GM18508 (cell line): ENCODE results near the gene GABBR2.

Experiments
- ATAC-seq: cut with Tn5 transposase; IDR thresholded peaks from one replicate; pipeline ENCODE4 v1.9.1; 2021; ENCODE audit warnings: moderate number of reproducible peaks; ENCODE audit not compliant: insufficient read depth, unreplicated experiment

The GABBR2 gene

DNA sequence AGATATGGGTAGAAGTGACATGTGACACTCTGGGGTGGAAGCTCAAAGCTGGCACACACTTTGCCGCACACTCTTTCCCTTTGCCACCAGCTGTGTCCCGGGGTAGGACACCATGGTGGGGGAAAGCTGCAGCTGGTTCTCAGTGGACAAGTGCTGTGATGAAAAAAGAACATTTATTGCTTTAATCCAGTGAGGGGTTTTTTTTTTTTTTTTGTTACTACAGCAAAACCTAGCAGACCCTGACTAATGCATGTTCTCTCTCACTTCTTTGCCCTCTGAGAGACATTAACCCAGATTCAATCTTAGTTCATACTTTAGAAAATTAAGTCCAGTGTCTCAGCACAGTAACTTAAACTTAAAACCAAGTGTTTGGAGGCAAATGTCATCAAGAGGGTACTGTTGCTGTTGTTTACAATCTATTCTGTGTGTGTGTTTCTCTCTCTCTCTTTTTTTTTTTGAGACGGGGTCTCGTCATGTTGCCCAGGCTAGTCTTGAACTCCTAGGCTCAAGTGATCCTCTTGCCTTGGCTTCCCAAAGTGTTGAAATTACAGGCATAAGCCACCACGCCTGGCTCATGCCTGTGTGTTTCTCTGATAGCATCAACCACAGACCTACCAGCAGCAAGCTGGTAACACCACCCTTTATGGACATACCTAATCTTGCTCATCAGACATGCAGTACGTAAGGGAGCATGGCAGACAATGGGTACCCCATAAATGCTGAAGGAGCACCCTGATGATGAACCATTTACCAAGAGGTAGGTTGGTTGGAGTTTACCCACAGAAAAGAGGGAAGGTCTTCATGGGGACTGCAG is 368.5 kb downstream of the GABBR2 start:
- no peak for ATAC-seq

DNA sequence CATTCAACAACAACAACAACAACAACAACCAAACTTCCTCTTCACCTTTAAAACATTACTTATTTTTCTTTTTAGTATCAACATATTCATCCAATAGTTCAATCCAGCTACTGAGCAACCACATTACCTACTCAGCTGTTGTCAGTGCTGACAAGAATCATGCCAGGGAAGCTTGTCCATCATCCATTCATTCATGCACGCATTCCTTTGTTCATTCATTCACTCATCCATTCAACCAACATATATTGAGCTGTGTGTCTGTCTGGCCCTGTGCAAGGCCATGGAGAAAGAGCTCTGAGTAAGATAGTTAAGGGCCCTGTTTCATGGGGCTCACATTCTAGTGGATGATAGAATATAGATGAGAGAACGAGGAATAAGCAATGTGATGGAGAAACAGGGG is 373.1 kb downstream of the GABBR2 start:
- ATAC-seq = no peak

DNA sequence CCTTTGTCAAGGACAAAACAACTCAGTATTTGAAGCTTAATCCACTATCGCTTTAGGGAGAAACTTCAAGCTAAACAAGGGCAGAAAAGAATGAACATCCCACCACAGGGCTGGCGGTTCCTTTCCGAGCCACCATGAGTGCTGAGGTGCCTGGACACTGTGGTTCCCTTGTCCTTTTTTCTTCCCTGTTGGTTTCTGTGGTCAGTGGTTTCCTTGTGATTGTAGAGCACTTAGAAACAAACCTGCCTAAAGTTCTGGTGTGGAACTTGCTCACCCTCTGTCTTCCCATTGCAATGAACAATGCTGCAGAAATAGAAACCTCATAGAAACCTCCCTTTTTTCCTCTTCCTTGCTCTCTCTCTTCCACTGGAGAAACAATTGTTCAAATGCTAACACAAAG is 373.9 kb downstream of the GABBR2 start:
- no peak for ATAC-seq

DNA sequence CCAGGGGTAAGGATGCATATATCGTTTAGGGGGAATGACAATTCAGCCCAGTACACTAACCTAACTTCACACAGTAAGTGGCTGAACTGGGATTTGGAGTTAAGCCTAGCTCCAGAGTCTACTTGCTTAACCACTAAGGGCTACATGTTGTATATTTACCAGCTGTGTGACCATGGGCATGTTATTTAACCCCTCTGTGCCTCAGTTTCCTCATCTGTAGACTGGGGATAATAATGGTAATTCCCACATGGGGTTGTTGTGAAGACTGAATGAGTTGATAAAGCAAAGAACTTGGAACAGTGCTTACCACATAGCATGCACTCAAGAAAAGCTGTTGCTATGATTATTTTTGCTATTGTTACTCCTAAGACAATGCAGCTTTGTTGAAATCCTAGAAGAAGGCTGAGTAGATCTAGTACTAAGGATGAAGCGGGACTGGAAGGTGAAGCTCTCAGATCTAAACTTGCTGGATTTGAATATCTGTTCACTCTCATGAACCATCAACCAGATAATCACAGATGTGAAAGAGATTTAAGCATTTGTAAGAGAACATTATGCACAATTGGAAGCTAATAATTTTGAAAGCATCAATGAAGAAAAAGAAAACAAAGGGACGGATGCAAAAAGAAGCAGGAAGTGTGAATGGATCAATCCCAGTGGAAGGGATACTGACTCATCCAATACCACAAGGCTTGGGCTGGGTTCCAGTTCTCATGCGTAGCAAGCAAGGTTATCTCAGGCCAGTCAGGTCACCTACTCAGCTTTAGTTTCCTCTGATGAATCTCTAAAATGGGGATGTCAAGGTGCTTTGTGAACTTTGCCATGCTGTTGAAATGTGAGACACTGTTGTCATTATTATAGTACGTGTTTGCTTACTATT is 374.8 kb downstream of the GABBR2 start:
- no peak for ATAC-seq

DNA sequence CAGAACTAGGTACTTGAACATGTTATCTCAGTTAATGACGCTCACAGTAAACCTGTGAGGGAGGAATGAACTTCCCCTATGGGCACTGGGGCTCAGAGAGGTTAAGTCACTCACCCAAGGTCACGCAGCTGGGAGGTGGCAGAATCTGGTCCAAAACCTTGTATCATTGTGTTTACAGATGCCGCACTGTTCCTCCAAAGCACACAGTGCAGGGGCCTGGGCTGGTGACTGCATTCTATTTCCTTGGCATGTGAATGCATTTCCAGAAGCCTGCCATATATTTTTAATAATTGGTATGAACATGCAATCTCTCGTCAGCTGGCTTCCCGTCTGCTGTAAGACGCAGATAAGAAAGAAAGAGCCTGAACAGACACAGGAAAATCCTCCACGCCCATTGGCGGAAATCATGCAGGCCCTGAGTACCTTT is 376.3 kb downstream of the GABBR2 start:
- ATAC-seq = no peak

DNA sequence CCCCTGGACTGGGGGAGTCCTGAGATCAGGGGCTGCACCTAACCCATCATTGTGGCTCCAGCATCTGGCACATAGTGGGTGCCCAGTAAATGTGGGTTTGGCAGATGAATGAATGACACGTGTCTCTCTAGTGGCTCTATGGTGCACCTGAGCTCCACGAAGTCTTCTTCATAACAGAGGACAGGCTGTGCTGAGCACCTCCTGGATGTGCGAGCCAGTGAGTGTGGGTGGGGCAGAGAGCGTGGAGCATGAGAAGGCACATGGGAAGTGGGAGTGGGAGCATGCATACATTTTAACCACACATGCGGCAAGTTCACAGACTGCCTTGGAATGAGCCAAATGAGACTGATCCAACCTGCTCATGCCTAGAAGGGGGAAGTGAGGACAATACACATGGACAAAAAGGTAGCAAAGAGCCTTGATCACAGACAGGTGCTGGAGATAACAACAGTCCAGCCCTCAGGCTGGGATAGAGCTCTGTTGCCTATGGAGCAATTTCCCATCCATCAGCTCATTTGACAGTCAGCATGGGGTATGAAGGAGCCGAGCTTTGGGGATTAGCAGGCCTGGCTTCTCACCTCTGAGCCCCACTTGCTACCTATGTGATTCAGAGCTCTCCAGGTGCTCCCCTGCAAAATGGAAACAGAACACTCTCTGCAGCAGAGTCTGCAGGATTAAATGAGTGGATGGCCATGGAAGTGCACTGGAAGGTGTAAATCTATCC is 377.0 kb downstream of the GABBR2 start:
- ATAC-seq = no peak

DNA sequence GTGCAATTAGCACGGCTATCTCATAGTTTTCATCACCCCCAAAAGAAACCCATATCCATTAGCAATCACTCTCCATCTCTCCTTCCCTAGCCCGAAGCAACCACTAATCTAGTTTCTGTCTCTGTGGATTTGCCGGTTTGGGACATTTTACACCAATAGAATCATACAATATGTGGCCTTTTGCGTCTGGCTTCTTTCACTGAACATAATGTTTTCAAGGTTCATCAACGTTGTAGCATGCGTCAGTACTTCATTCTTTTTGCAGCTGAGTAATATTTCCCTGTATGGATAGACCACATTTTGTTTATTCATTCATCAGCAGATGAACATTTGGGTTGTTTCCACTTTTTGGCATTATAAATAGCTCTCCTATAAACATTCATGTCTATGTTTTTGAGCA is 377.9 kb downstream of the GABBR2 start:
- no peak for ATAC-seq

DNA sequence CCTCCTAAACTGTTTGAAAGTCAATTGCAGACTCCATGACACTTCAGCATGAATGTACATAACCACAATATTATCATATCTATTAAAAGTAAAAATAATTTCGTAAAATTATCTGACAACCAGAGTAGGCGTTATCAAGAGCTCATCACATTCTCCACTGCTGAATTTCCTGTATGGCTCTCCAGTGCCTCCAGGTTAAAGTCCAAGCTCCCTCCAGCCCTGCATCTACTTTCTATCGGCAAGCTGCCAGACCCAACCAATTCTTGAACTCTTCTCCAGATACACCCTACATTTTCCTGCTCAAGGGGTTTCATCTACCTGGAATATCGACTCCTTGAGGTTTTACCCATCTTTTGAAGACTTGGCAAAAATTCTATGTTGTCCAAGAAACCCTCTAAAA is 378.8 kb downstream of the GABBR2 start:
- no peak for ATAC-seq

DNA sequence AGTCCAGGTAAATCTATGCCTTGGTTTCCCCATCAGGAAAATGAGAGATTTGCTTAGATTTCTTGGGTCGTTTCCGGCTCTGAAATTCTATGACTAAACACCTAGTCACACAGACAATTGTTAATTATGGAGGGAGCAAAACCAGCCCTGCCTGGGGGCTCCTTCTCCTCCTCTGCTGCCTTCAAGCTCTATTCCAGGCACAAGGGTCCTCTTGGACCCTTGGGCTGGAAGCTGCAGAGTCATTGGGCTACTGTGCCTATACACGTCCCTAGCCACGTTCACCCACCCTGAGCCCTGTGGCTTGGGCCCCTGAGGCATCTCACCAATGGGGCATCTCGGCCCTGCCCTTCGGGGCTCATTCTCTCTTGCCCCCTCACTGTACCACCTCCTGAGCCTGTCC is 379.5 kb downstream of the GABBR2 start:
- ATAC-seq = no peak

DNA sequence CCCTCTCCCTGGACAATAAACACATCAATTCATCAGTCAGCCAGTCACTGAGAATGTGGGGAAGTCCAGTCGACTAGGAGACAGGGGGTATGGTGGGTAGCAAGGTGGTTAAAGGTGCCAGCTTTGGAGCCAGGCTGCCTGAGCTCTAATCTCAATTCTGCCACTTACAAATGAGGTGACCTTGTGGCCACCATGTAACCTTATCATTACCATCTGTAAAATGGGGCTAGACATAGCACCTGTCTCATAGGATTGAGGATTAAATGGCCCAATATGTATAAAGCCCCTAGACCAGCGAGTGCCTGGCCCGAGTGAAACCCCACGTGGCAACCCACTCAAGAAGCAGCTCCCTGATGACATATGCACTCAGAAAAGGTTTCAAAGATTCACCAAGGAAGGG is 380.0 kb downstream of the GABBR2 start:
- ATAC-seq = no peak

DNA sequence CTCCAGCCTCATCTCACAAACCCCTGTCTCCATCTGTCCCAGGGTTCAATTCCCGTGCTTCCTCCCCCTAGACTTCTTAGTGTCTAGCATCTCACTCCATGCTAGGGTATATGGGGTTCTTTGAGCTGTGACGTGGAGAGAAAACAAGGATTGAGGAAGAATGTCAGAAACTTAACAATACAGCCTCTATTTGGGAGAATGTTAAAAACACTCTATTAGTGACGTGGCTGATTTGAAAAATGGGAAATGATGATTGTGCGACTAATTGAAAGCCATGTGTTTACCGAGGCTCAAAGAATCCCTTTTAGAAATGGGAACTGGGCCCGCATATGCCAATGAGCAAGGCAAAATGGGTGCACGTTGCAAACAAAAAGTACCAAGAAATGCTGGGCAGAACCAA is 380.6 kb downstream of the GABBR2 start:
- no peak for ATAC-seq

DNA sequence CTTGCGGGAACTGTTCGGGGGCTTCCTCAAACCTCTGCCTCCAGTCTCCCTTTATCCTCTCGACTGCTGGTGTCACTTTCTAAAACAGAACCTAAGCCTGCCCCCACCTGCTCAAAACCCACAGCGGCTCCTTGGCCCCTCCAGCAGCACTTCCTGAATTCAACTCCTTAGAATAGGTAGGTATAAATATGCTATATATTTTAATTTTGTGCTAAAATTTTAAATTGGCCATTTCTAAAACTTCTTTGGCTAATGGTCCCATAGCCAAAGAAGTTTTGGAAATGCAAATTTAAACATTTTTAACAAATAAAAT is 381.5 kb downstream of the GABBR2 start:
- no peak for ATAC-seq

DNA sequence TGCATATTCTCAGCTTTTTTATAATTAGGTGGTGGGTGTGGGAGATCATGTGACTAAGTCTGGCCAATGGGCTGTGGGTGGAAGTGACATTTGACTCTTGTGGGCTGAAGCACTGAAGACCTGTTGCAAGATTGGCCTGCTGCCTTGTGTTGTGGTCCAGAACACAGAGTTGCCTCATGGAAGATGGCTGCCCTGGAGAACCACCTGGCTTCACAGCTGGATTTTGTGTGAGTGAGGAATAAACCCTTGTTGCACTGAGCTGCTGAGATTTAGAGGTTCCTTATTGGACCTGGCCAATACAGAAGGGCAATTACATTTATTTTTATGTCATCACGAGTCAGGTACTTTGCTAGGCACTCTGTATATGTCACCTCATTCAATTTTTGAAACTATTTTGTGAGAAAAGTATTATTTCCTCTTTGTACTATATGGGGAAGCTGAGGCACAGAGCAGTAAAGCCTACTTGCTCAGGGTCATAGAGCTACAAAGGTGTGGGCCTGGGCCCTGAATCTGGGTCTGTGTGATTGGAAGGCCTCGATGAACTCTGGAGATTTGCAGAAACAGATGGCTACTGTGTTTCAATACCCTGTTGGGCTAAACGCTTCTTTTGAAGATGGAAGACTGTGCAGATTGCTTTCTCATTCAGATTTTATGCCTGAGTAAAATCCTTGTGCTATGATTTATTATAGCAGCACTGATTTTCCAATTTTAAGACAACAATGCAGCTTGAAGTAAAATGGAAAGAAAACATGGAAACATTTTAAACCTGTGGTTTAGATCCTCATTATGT is 382.1 kb downstream of the GABBR2 start:
- ATAC-seq = no peak

DNA sequence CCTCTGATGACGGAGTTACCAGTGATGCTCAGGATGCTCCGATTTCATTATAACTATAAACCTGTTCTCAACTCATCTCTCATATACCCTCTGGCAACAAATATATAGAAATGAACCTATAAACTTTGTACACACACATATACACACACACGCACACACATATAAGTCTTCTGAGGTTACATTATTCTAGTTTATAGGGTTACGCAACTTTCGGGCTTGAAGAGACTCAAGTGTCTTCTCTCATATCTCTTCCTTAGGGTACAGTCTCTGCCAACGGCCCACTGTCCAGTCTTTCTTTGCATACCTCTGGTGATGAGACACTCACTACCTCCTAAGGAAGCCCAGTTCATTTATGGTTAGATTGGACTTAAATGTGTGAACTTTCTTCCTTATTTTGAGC is 383.9 kb downstream of the GABBR2 start:
- ATAC-seq = no peak

DNA sequence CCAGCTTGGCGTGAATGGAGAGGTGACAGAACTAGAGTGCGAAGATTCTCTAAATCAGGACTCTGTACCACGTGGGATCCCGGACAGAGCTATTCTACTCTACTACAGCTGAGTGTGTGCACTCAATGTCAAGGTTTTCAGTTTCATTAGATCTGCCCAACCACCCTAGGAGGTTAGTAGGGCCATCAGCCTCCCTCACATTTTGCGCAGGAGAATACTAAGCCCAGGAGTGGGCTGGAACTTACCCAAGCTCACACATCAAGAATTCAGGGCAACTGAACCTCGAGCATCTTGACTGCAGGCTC is 385.0 kb downstream of the GABBR2 start:
- ATAC-seq = no peak

DNA sequence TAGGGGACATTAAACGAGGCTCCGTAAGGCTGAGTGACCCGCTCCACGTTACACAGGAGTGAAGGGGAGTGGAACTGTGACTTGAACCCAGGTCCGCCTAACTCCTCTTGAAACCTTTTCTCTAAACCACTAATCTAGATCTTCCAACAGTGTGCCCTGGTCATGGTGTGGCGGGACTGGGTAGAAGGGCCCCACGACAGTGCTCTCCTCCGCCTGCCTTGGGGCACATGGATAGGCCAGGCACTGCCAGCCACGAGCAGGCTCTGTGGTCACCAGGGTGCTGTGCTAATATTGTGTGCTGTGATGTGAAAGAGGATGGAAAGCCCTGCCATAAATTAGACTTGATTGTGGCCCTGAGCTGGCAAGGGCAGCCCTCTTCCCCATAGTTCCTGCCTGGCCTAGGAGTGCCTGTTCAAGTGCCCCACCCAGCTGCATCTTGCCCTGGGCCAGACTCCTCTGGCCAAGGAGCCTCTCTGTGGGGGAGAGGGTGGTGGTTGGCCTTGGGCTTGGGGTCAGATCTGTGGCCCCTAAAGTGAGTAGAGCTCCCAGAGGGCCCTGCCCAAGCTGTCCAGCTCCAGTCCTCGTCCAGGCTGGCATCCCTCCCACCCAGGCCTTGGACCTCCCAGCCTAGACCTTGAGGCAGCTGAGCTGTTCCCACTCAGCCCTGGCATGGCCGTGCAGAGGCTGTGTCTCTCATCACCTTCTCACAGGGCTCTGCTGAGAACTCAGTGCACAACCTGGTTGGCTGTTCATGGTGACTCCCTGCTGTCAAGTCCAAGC is 385.5 kb downstream of the GABBR2 start:
- ATAC-seq = no peak

DNA sequence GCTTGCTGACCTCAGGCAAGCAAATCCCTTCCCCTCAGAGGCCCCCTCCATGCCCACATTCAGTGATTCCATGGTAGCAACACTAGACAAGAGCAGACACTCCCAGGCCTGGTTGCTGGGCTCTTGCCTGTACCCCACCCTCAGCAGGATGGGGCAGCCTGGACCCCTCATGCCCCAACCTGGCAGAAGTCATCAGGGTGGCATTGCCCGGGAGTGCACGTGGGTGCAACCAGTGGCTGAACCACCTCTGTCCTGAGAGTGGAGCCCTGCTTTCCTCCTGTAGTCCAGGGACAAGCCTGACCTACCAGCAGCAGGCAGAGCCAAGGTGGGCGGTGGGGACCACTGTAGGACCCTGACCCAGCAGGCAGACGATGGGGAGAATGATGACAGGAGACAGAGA is 387.5 kb downstream of the GABBR2 start:
- no peak for ATAC-seq

DNA sequence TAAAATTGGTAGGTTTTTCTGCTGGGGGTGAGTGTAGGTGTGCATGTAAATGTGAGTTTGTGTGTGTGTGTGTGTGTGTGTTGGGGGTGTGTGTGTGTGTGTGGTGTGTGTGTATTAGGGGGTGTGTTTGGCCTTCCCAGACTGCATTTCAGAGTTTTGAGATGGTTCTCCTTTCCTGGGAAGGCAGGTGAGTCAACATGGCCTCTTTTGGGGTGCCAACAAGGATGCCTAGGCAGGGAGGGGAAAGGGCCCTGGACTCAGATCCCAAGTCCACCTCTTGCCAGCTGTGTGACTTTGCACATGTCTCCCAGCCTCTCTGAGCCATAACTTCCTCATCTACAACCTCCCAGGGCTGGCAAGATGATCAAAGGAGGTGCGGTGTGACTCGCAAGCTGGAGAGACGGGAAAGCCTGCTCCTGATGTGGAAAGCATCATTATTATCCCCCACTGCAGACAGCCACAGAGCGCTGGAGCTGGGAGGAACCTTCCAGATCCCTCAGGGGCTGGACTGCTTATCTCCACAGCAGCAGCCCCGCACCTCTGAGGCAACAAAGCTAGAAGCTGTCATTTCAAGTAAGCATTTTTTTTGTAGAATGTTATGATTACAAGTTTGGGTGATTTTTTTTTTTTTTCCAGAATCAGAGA is 389.8 kb downstream of the GABBR2 start:
- no peak for ATAC-seq

DNA sequence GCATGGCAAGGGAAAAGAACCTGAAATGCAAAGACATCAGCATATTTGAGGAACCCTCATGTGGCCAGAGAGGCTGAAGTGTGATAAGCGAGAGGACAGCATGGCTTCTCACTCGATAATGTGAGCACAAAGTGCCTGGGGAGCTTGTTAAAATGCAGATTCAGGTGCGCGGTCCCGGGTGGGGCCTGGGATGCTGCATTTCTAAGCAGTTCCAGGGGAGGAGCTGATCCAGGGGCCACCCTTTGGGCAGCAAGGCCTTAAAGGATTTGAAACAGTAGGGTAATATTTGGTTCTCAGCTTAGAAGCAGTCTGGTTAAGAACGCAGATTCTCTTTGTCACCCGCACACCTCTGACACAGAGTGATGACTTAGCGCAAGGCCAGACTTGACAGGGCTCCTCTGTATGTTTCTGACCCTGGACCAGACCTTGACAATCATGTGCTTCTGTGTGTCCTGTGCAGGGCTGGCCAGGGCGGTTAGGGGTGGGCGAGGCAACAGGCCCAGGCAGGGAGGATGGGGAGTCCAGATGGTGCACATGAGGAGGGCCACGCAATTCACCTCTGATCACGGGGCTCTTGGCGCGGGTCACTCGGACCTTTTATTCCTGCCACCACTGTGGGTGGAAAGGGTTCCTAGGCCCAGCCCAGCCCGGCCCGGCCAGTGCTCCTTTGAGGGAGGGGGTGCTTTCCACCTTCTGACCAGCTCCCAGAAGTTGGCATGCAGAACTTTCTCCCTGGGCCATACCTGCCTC is 390.5 kb downstream of the GABBR2 start:
- ATAC-seq = no peak
